SH-SY5Y (cell line): Measurements from ENCODE around the gene MBNL2.

Experiments
- GATA2 ChIP-seq: IDR thresholded peaks from 2 replicates; pipeline ENCODE4 v1.6.1; 2011; ENCODE audit warnings: mild to moderate bottlenecking, low read depth, low read length
- GATA3 ChIP-seq: IDR thresholded peaks from 2 replicates; pipeline ENCODE4 v1.6.1; 2011; ENCODE audit warnings: low read depth, mild to moderate bottlenecking, low read length, moderate library complexity

GRCh38 chr13:97342136-97342535, 120.0 kb downstream of the MBNL2 start:
- TF ChIP-seq GATA2 (no peak), GATA3 (no peak)
